Activated T-cell treated with anti-CD3 and anti-CD28 coated beads for 24 hours (primary cell): ENCODE measurements around the gene ACOT4.
A peak's percentile ranks its signal among the peaks of the same experiment; 100 is the strongest.
"Not testable (repeated sequence)": the region's sequence is repeated elsewhere in the genome, so short reads cannot be mapped to it uniquely, and the experiment has no call there.

ENCODE experiments used
- DNase-seq: peaks from one replicate; pipeline ENCODE4 v3.0.0-alpha.2; 2020; ENCODE audit warnings: low read depth

Gene ACOT4

DNA sequence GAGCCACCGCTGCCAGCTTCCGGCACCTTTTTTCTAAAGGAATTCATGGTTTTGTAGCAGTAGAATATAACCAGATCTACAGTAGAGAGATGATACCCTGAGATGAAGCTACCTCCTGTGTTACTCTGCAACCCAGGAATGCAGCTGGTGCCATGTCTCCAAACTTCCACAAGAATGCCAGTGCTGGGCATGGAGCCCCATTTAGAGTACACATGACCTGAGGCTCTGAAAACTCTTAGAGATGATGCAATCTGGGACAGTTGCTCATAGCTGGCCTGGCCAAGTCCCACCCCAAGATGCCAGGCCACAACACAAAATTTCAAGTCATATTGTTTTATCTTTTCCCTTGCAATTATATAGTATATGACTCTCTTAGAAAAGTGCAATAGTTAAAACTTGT, 14.5 kb upstream of the ACOT4 start:
- not testable (repeated sequence) for DNase-seq

DNA sequence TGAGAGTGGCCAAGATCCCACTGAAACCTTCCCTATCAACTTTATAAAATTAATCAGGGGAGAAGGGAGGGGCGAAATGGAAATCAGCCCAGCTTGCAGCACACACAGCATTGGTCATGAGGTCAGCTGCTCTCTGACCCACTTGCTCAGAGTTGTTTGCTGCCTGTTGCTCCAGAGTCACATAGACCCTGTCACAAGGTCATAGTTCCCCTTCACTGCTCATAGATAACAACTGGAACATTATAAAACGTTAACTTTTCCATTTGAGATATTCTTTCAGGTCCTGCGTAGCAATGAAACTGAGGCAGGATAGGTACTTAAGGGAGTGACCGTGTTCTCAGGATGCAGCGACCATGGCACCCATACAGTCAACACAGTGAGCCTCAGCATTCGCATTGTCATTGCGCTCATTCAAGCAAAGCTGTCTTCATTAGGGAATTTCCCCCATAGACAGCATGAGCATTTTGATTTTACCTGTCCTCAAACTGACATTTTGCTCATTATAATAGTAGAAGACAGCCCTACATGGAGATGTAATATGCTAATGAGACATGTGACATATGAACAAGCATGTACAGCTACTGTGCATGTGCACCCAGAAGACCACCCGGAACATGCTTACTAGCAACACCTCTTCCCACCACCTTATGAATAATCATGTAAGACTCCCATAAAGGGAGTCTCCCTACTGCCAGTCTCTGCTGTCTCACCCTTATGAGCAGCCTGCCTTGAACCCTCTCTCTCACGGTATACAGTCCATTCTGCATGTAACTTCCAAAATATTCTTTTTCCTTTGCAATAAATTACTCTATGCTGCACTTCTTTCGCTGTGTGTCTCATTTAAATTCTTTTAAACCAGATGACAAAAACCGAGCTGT, 9.3 kb upstream of the ACOT4 start:
- not testable (repeated sequence) for DNase-seq

DNA sequence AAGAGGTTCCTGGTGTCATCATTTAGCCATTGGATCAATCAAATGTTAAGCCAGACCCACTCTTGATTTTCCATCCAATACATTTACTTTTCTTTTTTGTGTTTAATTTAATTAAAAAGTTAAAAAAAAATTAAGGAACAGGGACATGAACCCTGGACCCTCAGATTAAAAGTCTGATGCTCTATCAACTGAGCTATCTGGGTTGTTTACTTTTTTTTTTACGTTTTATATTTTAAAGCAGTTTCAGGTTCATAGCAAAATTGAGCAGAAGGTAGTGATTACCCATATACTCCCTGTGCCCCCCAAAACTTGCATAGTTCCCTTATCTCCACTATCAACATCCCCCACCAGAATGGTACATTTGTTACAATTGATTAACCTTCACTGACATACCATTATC, 3.0 kb upstream of the ACOT4 start:
- DNase-seq = no peak

DNA sequence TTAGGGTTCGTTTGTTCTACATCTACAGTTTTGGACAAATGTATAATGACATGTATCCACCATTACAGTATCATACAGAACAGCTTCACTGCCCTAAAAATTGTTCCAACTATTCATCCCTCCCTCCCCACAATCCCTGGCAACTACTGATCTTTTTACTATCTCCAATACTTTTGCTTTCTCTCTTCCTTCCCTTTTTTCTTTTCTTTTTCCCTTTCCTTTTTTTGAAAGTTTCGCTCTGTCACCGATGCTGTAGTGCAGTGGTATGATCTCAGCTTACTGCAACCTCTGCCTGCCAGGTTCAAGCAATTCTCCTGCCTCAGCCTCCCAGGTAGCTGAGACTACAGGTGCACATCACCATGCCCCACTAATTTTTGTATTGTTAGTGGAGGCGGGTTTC, 2.6 kb upstream of the ACOT4 start:
- DNase-seq = no peak

DNA sequence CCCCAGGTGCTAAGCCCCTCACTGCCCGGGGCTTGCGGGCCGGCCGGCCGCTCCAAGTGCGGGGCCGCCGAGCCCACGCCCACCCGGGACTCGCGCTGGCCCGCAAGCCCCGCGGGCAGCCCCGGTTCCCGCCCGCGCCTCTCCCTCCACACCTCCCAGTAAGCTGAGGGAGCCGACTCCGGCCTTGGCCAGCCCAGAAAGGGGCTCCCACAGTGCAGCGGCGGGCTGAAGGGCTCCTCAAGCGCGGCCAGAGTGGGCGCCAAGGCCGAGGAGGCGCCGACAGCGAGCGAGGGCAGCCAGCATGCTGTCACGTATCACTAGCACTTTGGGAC, 1.0 kb upstream of the ACOT4 start:
- not testable (repeated sequence) for DNase-seq

DNA sequence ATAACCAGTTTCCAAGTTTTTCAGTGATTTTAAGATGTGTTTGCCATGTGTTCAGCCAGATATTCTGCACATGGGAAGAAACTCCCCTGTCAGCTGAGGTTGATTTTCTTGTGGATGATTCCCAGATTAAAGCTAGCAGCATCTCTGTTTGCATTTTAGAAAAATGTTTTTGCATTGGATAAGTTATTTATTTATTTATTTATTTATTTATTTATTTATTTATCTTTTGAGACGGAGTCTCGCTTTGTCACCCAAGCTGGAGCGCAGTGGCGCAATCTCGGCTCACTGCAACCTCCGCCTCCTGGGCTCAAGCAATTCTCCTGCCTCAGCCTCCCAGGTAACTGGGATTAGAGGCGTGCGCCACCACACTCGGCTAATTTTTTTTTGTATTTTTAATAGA, 2.8 kb downstream of the ACOT4 start:
- no peak for DNase-seq

DNA sequence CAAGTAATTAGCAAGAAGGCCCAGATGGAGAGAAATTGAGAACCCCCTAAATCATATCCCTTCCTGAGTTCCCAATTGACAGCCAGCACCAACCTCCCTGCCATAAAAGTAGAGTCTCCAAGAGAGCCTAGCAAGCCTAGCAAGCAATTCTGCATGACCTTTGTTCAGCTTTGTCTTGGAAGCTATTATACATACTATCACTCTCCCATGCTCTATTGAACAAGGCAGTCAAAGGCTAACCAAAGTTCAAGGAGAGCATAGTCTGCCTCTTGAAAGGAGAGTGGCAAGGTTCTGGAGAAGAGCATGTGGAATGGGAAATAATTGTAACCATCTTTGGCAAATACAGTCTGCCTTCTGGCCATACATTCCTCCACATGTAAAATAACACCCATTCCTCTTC, 7.8 kb downstream of the ACOT4 start:
- DNase-seq = no peak

DNA sequence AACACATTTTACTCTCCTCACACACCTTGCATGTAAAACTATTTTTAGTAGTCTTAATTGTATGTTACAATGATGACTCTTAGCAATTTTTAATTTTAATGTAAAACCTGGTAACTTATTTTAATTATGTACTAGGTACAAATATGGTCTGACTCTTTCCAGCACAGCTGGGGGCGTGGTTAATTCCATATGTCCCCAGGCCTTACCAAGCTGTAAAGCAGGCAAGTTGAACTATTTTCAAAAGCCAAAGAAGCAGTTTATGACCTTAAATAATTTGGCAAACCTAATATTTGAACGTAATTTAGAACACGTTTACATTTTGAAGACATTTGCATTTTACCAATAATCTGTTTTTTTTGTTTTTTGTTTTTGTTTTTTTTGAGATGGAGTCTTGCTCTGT, 11.3 kb downstream of the ACOT4 start:
- no peak for DNase-seq

DNA sequence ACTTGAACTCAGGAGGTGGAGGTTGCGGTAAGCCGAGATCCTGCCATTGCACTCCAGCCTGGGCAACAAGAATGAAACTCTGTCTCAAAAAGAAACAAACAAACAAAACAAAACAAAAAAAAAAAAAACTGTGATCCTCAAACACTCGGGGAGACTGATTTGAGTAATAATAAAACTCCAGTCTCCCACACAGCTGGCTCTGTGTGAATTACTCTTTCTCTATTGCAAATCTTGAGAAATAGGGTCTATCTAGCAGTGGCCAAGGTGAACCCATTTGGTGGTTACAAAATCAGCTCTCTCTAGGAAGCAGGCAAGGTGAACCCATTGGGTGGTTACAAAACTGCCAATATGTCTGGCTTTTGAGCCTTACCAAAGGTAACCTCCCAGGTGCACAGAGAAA, 14.6 kb downstream of the ACOT4 start:
- DNase-seq = no peak

DNA sequence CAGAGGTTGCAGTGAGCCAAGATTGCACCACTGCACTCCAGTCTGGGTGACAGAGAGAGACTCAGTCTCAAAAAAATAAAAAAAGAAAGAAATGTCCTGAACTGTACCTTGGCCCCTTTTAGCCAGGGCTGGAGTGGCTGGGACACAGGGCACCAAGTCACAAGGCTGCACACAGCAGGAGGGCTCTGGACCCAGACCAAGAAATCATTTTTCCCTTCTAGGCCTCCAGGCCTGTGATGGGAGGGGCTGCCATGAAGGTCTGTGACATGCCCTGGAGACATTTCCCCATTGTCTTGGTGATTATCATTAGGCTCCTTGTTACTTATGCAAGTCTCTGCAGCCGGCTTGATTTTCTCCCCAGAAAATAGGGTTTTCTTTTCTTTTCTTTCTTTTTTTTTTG, 15.6 kb downstream of the ACOT4 start:
- DNase-seq = no peak

DNA sequence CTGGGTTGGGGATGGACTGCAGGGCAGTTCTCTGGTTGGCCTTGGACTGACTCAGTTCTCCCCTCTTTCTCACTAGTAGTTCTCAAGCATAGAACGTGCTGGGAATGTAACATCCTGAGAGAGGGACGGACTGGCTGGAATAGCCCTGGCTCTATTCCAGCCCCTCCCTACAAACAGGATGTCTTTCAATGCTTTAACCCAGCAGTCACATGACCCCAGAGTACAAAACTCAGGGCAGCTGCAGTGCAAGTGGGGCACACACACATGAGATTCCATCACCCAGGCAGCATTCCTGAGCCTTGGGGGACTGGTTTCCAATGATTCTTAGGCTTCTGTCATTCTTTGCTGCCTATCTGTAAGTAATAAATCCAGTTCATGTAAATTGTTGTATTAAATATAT, 19.0 kb downstream of the ACOT4 start:
- DNase-seq = no peak

DNA sequence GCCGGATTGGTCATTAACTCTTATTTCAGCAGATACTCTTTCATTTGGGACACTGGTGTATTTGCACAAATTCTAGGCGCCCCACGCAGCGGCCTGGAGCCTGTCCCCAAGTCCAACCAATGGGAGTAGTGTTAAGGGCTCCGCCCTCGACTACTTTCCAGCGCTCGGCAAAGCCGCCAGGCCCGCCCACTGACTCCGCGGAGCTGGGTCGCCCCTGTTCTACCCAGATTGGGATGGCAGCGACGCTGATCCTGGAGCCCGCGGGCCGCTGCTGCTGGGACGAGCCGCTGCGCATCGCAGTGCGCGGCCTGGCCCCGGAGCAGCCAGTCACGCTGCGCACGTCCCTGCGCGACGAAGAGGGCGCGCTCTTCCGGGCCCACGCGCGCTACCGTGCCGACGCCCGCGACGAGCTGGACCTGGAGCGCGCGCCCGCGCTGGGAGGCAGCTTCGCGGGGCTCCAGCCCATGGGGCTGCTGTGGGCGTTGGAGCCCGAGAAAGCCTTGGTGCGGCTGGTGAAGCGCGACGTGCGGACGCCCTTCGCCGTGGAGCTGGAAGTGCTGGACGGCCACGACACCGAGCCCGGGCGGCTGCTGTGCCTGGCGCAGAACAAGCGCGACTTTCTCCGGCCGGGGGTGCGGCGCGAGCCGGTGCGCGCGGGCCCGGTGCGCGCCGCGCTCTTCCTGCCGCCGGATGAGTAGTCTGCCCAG, 20.8 kb downstream of the ACOT4 start, which contains the start of gene ACOT6:
TSS of gene ACOT6 (plus strand) at position 179 of the 707 bp plus-strand sequence. CDS start at position 234, 55 bp downstream.
- DNase-seq = peak; percentile 53

DNA sequence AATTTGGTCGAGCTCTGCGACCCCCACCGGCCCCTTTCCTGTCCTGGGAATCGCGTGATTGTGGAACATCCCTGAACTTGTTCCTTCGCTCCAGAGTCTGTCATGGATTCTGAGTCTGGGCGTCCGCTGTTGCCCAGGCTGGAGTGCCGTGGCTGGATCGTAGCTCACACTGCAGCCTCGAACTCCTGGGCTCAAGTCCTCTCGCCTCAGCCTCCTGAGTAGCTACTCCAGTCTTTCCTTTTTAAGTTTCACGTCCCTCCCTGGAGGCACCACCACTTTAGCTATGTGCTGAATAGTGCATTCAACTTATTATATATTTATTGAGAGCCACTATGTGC, 21.3 kb downstream of the ACOT4 start:
- DNase-seq = no peak

DNA sequence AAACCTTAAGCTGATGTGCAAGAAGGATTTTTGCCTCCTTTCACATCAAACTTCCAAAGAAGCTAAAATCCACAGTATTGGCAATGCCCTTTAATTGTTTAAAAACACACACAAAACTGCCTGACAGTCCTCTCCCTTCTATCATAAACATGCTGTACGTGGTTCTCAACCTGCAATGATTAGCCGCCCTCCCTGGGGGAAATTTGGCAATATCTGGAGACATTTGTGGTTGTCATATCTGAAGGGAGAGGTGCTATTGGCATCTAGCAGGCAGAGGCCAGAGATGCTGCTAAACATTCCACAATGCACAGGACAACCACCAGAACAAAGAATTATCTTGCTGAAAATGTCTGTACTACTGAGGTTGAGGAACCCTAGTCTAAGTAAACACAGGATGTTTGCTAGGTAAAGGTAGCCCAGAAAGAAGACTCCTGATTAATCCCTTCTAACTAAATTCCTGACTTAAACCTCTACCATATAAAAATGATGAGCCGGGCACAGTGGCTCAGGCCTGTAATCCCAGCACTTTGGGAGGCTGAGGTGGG, 21.8 kb downstream of the ACOT4 start:
- no peak for DNase-seq

DNA sequence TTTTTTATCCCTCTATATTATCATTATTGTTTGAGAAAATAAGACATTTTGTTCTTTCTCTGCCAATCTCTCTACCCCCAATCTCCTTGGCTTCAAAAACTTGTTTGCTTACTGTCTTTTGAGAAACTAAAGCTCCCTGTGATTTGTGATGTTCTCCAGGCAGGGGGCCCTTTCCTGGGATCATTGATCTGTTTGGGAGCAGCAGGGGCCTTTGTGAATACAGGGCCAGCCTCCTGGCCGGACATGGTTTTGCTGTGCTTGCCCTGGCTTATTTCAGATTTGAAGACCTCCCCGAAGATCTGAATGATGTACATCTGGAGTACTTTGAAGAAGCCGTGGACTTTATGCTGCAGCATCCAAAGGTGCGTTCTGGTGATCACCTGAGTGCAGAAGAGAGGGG, 25.2 kb downstream of the ACOT4 start:
- no peak for DNase-seq

DNA sequence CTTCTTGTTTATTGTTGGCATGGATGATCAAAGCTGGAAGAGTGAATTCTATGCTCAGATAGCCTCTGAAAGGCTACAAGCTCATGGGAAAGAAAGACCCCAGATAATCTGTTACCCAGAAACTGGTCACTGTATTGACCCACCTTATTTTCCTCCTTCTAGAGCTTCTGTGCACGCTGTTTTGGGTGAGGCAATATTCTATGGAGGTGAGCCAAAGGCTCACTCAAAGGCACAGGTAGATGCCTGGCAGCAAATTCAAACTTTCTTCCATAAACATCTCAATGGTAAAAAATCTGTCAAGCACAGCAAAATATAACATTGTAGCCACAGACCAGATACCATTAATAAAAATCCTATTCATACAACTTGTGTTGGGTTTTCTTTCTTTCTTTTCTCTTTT, 27.9 kb downstream of the ACOT4 start:
- no peak for DNase-seq

DNA sequence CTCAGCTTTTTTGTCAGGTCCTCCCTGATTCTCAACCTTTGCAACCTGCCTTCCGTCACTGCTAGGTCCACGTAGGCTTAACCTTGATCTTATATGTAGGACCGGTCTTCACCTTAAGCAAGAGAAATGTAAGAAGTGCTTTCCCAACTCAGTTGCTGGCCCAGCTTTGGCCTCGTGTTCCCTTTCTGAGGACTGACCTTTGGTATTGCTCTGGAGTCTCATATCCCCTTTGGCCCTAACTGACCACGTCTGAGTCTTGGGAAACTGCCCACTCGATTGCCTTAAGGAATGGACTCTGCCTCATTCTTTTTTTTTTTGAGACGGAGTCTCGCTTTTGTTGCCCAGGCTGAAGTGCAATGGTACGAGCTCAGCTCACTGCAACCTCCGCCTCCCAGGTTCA, 28.6 kb downstream of the ACOT4 start:
- DNase-seq = no peak

DNA sequence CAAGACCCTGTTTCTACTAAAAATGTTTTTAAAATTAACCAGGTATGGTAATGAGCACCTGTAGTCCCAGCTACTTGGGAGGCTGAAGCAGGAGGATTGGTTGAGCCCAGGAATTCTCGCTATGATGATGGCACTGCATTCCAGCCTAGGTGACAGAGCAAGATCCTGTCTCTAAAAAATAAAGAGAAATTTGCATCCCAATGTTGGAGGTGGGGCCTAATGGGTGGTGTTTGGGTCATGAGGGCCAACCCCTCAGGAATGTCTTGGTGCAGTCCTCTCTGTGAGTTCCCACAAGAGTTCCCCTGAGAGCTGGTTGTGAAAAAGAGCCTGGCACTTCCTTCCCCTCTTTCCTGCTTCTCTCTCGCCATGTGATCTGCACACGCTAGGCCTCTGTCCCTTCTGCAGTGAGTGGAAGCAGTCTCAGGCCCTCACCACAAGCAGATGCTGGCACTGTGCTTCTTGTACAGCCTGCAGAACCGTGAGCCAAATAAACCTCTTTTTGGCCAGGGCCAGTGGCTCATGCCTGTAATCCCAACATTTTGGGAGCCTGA, 31.9 kb downstream of the ACOT4 start:
- DNase-seq = no peak

DNA sequence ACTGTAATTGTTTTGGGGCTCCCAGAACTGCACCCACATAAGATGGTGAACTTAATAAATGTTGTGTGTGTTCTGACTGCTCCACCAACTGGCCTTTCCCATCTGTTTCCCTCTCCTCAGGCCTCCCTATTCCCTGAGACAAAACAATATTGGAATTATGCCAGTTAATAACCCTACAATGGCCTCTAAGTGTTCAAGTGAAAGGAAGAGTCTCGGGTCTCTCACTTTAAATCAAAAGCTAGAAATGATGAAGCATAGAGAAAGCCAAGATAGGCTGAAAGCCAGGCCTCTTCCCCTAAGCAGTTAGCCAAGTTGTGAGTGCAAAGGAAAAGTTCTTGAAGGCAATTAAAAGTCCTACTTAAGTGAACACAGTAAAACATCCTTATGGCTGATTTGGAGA, 34.0 kb downstream of the ACOT4 start:
- DNase-seq = no peak

DNA sequence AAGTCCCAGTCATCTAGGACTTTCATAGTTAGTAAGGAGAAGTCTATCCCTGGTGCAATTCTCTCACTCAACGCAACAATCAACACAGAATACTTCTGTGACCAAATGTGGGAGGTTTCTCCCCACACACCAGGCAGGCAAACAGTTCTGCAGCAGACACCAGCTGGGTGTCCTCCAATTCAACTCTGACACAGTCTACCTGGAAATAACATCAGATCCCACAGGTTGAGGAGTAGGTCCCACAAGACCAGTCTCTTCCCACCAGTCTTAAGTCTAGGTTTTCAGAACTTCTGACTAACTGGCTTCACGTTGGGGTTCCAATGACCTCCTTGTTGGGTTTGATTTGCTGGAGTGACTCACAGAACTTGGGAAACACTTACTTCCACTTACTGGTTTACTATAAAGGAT, 35.5 kb downstream of the ACOT4 start:
- no peak for DNase-seq

DNA sequence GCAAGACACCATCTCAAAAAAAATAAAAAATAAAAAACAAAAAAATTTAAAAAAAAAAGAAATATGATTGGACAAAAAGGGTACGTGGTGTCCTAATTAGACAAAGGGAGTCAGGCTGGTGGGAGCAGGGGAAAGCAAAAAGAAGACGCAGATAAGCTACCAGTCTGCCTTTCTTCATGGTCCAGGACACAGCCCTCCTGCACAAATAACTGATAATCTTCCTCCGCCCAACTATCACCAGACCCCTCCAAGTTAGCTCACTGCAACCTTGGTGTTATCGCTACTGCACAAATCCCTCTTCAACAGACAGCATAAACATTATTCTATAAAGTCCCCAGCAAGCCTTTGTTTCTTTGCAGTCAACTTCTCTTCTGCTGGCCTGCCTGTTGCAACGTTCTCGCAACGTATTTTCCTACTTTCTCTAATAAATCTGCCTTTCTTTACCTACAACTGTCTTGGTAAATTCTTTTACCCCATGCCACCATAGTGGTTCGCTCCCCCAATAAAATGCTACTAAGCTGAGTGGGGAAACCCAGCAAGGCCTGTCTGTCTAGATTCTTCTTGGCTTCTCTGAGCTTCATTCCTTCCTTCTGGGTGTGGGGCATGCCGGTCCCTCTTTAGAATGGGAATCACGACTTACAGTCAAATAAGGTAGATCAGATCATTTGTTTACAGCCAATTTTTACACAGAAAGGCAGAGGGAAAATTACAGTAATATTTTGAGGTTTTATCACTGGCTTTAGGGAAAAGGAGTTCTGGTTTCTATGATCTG, 38.5 kb downstream of the ACOT4 start:
- no peak for DNase-seq
